Measurements from ENCODE around the gene OBSCN.

The OBSCN gene

DNA sequence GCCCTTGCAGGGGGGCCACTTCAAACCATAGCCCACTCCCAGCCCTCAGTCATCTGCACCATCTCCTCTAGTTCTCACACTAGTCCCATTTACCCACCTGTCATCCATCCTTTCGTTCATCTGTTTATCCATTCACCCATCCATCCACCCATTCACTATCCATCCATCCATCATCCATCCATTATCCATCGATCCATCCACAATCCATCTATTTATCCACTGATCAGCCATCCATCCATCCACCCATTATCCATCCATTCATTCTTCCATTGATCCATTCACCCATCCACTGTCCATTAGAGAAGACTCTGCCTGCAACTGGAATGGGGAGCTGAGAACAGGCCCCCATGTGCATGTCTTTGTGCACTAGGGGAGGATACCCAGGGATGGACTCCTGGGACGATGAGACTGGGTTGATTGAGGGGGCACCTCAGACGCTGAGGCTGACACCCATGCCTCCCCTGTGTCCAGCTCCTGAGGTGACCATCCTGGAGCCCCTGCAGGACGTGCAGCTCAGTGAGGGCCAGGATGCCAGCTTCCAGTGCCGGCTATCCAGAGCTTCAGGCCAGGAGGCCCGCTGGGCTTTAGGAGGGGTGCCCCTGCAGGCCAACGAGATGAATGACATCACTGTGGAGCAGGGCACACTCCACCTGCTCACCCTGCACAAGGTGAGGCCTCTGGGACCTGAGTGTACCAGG, 100.9 kb downstream of the OBSCN start:
- no peak for DNase-seq

DNA sequence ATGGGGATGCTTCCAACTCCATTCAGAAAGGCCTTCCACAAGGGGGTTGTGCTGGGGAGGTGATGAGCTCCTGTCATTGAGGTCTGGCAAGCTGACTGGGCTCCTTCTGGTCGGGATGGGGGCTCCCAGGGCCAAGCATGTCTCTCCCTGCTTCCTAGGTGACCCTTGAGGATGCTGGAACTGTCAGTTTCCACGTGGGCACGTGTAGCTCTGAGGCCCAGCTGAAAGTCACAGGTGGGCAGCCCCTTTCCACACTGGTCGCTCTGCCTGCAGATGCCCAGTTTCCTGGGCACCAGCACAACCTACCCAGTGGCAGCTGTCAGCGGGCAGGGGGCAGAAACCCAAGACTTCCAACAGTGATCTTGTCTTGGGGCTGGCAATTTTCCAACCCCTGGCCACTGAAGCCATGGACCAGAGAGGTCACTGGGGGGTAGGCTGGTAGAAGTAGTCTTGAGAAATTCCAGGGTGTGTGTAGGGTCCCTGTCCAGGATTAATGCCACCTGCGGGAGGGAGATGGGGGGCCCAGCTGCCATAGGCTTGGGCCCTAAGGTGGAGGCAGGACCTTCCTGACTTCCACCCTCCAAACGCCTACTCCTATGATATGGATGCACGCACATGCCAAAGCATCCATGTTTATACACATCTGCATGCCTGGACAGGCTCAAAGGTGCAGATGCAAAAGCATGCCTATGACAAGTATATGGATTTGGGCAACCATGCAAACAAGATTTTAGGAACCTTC, 101.7 kb downstream of the OBSCN start:
- DNase-seq = no peak

DNA sequence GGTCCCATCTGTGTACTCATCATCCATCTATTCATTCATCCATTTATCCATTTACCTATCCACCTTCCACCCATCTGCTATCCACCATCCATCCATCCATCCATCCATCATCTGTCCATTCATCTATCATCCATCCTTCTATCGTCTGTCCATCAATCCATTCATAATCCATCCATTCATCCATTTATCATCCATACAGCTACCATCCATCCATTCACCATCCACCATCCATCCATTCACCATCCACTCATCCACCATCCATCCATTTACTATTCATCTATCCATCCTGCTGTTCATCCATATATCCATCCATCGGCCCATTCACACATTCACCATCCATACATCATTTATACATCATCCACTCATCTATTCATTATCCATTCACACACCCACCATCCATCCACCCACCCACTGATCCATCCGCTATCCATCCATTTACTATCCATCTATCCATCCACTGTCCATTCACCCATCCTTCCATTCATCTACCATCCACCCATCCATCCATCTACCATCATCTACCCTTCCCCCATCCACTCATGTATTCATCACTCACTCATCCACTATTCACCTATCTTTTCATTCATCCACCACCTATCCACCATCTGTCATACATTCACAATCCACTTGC, 102.4 kb downstream of the OBSCN start:
- no peak for DNase-seq

DNA sequence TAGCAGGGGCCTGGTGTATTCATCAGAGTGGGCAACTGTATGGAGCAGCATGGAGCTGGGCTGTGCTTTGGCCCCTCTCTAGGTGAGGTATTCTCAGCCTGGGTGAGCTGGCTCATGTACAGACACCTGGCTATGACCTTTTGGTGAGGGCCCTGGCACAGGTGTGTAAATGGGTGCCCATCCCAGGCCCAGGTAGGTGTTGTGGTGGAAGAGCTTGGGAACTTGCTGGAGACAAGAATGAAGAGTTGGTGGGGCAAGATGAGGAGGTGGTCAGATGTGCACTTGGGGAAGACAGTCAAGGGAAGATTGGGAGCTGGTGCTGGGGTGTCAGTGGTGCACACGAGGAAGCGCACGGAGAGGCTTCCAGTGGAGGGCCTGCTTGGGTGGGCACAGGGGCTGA, 103.2 kb downstream of the OBSCN start:
- no peak for DNase-seq

DNA sequence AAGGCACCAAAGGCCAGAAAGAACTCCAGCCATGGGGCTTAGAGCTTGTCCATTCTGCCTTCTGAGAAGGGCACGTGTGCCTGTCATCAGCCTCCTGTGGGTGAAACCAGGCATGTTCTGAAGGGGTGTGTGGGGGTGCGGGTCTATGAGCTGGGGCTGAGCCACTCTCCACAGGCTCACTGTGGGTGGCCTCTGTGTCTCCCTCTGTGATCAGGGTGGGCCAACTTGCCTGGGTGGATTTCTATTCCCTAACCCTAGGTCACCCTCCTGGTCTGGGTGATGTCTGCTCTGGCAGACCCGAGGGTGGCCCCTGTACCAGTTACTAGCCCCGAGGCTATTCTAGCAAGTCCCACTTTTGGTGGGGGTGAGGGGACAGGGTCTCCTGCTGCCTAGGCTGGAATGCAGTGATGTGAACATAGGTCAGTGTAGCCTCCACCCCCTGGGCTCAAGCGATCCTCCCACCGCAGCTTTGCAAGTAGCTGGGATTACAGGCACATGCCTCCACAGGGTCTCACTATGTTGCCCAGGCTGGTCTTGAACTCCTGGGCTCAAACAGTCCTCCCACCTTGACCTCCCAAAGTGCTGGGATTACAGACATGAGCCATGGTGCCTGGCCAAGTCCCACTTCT, 104.4 kb downstream of the OBSCN start:
- no peak for DNase-seq

DNA sequence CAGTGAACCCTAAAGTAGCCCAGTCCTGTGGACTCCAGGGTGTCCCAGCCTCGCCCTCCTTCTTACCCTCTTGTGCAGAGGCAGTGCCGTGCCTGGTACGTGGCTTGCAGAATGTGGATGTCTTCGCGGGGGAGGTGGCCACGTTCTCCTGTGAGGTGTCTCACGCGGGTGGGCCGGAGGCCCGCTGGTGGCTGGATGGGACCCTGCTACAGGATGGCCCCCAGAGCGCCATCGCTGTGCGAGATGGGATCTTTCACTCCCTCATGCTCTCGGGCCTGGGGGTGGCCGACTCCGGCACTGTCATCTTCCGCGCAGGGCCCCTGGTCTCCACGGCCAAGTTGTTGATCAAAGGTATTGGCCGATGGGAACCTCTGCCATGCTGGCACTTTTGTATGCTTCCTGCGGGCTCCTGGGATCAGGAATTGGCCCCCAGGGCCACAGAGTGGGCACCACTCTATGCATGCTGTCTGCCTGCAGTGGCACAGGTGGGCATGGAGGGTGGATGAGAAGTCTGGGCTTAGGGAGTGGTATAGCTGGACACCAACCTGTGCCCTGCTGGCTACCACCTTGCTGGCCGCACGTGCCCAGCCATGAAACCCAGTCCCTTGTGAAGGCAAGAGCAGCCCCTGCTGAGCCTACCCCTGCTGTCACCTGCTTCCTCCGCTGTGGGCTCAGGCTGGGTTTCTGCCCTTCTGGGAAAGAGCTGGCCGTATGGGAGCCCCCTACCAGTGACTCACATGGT, 105.9 kb downstream of the OBSCN start:
- DNase-seq = no peak

DNA sequence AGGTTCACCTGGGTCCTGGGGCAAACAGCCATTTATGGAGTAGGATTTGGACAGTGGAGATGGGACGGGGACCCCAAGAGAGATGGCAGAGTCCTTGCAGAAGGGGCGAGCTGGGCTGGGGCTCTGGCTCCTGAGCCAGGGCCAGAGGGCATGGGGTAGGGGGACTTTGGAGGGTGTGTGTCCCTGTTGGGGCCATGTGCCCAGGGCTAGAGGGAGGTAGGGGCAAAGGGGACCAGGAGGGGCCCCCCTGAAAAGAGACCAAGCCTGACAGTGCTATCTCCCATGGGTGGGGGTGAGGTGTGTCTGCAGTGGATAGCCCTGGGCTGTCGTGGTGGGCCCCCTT, 106.4 kb downstream of the OBSCN start:
- no peak for DNase-seq

DNA sequence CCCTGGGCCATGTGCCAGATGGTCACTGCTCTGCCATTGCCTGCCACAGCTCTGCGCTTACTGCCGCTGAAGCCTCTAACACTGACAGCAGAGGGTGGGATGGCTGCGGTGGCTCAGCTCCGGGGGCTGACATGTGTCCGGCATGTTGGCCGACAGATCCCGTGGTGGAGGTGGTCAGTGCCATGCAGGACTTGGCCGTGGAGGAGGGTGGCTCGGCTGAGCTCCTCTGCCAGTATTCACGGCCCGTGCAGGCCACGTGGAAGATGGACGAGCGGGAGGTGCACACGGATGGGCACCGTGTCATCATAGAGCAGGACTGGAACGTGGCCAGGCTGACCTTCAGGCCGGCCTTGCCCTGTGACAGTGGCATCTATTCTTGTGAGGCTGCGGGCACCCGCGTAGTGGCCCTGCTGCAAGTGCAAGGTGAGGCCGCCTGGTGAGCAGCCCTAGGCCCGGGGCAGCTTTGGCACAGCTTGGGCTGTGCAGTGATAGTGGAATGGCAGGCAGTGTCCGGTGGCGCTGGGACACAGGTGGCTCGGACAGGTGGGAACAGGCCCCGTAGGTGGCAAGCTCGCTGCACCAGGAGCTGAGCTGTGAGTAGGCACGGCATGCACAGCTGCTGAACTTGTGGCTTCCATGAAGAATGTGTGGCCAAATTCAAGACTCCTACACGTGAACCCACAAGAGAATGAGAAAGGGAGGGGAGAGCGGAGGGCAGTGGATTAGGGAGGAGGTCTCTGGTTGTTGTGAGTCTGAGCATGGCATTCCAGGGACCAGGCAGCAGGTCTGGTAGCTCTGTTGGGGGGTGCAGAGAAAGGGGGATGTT, 107.0 kb downstream of the OBSCN start:
- DNase-seq = no peak

DNA sequence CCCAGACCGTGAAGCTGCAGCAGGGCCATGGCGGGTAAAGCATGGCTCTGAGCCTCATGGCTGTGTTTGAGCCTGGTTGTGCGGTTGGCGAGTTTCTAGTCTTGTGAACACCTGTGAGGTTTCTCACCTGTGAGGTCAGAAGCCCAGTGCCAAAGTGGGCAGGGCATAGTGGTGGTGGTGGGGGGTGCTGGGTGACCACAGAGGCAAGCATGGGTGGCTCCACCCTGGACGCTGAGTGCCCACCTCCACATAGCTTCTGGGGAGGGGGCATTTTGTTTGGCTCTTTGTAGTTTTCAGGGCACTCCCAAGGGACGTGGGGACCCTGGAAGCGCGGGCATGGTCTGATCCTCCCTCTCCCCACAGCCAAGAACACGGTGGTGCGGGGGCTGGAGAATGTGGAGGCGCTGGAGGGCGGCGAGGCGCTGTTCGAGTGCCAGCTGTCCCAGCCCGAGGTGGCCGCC, 107.7 kb downstream of the OBSCN start:
- no peak for DNase-seq

DNA sequence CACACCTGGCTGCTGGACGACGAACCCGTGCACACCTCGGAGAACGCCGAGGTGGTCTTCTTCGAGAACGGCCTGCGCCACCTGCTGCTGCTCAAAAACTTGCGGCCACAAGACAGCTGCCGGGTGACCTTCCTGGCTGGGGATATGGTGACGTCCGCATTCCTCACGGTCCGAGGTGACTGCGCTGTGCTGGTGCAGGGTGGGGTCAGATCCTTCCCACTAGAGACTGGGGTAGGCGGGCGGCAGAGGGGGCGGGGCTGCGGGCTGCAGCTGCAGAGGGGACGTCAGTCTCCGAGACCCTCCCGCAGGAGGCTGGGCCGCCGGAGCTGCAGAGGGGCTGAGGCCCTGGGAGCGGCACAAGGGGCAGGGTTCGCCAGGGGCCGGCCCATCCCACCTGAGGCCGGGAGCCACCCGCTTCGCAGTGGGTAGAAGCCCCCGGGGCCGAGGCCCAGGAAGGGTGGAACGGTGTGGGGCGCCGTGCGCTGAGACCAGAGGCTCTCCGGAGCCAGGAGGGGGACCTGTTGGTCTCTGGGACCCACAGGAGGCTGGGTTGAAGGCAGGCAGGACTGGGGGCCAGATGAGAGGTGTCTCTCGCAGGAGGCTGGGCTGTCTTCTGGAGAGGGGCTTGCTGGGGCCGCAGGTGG, 108.2 kb downstream of the OBSCN start:
- DNase-seq = no peak

DNA sequence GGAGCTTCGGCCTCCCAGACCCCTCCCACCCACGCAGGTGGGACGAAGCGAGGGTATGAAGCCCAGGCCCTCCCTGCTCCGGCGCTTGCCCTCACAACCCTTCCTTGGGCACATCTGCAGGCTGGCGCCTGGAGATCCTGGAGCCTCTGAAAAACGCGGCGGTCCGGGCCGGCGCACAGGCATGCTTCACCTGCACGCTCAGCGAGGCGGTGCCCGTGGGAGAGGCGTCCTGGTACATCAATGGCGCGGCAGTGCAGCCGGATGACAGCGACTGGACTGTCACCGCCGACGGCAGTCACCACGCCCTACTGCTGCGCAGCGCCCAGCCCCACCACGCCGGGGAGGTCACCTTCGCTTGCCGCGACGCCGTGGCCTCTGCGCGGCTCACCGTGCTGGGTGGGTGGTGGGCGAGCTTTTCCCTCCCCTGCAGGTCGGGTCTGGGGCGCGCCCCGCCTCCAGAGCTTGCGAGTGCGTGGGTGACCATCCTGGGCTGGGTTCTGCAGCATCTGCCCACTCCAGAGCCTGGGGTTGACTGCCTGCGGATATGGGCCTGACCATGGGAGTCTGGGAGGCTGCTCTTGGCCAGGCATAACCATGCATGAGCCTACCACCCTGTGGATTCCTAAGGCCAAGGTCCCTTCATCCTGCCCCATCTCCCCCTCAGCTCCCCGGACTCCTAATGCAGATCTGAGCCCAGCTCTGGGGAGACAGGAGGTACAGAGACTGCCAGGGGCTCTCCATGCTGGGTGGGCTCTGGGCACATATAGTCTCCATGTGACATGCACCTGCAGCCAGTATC, 108.9 kb downstream of the OBSCN start:
- no peak for DNase-seq

DNA sequence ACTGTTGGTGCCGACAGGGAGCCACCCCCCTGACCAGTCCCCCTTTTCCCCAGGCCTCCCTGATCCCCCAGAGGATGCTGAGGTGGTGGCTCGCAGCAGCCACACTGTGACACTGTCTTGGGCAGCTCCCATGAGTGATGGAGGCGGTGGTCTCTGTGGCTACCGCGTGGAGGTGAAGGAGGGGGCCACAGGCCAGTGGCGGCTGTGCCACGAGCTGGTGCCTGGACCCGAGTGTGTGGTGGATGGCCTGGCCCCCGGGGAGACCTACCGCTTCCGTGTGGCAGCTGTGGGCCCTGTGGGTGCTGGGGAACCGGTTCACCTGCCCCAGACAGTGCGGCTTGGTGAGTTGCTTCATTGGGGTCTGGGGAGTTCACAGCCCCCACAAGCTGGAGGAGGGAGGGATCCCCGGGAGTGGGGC, 109.6 kb downstream of the OBSCN start:
- no peak for DNase-seq

DNA sequence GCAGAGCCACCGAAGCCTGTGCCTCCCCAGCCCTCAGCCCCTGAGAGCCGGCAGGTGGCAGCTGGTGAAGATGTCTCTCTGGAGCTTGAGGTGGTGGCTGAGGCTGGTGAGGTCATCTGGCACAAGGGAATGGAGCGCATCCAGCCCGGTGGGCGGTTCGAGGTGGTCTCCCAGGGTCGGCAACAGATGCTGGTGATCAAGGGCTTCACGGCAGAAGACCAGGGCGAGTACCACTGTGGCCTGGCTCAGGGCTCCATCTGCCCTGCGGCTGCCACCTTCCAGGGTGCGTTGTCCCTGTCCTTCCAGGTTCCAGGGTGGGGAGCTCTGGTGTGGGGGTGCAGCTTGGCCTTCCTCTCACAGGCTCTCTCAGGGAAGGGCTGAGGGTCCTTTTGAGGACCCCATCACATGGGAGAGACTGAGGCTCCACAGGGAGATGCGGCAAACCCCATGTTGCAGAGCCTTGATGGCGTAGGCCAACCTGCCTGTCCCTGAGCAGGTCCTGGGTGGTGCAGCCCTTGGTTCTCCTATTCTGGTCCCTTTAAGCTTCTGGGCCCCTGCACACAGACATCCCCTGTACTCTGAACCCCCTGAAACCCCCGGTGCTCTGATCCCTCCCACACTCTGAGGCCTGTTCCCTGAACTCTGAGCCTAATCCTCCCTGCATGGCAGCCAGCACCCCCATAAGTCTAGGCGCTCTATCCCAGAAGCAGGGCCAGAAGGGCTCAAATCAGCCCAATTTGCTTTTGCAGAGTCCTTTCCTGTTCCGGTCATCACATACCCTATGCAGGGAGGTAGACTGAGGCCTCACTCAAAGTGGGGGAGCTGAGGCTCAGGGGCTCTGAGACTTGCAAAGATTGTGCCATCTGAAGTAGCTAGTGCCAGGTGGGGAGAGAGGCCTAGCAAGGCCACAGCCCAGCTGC, 110.3 kb downstream of the OBSCN start:
- no peak for DNase-seq

DNA sequence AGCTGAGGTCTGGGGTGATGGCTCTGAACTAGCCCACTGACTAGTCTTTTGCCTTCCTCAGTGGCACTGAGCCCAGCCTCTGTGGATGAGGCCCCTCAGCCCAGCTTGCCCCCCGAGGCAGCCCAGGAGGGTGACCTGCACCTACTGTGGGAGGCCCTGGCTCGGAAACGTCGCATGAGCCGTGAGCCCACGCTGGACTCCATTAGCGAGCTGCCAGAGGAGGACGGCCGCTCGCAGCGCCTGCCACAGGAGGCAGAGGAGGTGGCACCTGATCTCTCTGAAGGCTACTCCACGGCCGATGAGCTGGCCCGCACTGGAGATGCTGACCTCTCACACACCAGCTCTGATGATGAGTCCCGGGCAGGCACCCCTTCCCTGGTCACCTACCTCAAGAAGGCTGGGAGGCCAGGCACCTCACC, 111.0 kb downstream of the OBSCN start:
- DNase-seq = no peak

DNA sequence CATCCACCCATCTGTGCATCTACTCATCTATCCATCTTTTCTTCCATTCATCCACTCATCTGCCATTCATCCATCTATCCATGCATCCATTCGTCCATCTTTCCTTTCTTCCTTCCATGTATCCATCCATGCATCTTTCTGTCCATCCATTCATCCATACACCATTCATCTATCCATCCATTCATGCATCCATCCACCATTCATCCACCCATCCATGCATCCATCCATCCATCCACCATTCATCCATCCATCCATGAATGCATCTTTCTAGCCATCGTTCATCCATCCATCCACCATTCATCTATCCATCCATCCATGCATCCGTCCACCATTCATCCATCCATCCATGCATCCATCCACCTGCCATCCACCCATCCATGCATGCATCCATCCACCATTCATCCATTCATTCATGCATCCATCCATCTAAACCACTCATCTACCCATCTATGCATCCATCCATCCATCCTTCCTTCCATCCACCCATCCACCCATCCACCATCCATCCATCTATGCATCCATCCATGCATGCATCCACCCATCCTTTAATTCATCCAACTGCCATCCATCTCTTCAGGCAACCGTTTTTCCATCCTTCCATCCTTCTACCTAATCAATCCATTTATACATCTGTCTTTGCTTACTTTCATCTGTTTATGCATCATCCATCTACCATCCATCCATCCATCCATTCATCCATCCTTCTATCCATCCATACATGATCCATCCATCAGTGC, 111.7 kb downstream of the OBSCN start:
- DNase-seq = no peak

DNA sequence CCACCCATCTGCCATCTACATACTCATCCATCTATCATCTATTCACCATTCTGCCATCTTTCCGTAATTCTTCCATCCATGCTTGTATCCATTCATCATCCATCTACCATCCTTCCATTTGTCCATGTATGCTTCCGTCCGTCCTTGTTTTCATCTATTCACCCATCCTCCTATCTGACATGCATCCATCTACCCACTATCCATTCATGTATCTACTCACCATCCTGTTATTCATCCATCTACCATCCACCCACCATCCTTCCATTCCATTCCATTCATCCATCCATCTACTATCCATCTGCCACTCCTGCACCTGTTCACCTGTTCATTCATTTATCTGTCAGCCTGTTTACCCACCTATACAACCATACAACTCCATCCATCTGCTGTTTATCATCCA, 112.5 kb downstream of the OBSCN start:
- DNase-seq = no peak

DNA sequence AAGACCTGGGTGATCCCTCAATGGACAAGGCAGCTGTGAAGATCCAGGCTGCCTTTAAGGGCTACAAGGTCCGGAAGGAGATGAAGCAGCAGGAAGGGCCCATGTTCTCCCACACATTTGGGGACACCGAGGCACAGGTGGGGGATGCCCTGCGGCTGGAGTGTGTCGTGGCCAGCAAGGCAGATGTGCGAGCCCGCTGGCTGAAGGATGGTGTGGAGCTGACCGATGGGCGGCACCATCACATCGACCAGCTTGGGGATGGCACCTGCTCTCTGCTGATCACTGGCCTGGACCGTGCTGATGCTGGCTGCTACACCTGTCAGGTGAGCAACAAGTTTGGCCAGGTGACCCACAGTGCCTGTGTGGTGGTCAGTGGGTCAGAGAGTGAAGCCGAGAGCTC, 113.6 kb downstream of the OBSCN start:
- DNase-seq = no peak

DNA sequence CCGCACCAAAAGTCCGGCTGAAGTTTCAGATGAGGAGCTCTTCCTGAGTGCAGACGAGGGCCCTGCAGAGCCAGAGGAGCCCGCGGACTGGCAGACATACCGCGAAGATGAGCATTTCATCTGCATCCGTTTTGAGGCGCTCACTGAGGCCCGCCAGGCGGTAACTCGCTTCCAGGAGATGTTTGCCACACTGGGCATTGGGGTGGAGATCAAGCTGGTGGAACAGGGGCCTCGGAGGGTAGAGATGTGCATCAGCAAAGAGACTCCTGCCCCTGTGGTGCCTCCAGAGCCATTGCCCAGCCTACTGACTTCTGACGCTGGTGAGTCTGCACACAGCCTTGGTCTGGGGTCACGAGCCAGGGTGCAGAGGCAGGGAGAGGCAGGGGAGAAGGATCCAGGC, 114.1 kb downstream of the OBSCN start:
- no peak for DNase-seq

DNA sequence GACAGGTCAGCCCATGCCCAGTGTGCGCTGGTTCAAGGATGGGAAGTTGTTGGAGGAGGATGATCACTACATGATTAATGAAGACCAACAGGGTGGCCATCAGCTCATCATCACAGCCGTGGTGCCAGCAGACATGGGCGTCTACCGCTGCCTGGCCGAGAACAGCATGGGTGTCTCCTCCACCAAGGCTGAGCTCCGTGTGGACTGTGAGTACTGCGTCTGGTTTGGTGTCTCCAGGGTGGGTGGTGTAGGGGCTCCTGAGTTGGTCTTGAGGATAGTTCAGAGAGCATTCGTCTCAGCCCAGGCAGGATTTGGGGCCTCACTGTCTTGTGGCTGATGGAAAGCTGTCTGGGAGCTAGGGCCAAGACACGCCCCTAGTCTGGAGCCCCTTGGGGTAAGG, 115.6 kb downstream of the OBSCN start:
- DNase-seq = no peak

Data from stimulated activated naive CD4-positive, alpha-beta T cell (primary cell).